Osteocyte (in vitro differentiated cells): ENCODE results near the gene ALG1. TPM values are rescaled to one million over a fixed set of nuclear protein-coding genes. Genes with fewer than 3 reads are reported as not detected.

Experiments
- DNase-seq: peaks from one replicate; pipeline ENCODE4 v3.0.0; 2021; ENCODE audit warnings: mixed read lengths; ENCODE audit not compliant: unreplicated experiment; ENCODE audit errors: extremely low spot score
- H3K27ac Mint-ChIP-seq: one replicate; pipeline ENCODE4 v1.8.0; 2021; ENCODE audit warnings: mild to moderate bottlenecking, mixed read lengths; ENCODE audit not compliant: unreplicated experiment
- H3K27me3 Mint-ChIP-seq: one replicate; pipeline ENCODE4 v1.8.0; 2021; ENCODE audit warnings: mixed read lengths; ENCODE audit not compliant: unreplicated experiment
- H3K36me3 Mint-ChIP-seq: one replicate; pipeline ENCODE4 v1.8.0; 2021; ENCODE audit warnings: mixed read lengths; ENCODE audit not compliant: unreplicated experiment
- H3K4me1 Mint-ChIP-seq: one replicate; pipeline ENCODE4 v1.8.0; 2021; ENCODE audit warnings: mixed read lengths; ENCODE audit not compliant: unreplicated experiment
- H3K4me3 Mint-ChIP-seq: one replicate; pipeline ENCODE4 v1.8.0; 2021; ENCODE audit warnings: mild to moderate bottlenecking, moderate library complexity, mixed read lengths; ENCODE audit not compliant: unreplicated experiment
- H3K9me3 Mint-ChIP-seq: one replicate; pipeline ENCODE4 v1.8.0; 2021; ENCODE audit warnings: mixed read lengths; ENCODE audit not compliant: unreplicated experiment
- total RNA-seq: library from RNA; stranded (reverse); gene quantifications from 2 replicates; pipeline ENCODE4 v1.2.1, GENCODE V29; 2021
- TF ChIP-seq, protein P1 (sequence below): fragments of 200-600 bp; sonication (generic); IDR thresholded peaks from 2 replicates; pipeline ENCODE4 v1.5.0; 2021; ENCODE audit warnings: antibody characterized with exemption, mild to moderate bottlenecking, moderate library complexity

ALG1 gene
- total RNA-seq, 1 donor from 2014 or later, result 31.6 TPM

DNA sequence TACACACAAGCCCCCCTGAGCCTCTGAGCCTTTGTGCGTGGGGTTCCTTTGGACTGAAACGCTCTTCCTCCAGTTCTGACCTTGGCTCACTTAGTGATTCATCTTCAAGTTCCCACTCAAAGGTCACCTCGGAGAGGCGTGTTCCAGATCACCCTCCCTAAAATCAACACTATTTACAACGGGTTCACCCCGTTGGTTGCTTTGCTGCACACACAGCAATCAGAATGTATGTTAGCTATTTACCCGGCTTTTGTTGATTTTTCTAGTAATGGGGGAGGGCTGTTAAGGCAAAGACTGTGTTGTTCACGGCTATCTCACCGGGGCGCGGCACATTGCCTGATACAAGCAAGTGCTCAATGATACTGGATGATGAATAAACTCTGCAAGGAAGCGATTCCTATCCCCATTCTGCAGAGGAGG, 38.9 kb upstream of the ALG1 start:
- Mint-ChIP-seq H3K4me1 (peaks cover 17% of the 10 kb centered on the region), H3K27me3 (peaks cover 2% of the 10 kb centered on the region), H3K27ac (peak overlapping the region; percentile 37), H3K36me3 (peaks cover 3% of the 10 kb centered on the region), H3K9me3 (no peaks in the 10 kb centered on the region), H3K4me3 (peak overlapping the region; percentile 70)
- TF ChIP-seq, protein P1, sequence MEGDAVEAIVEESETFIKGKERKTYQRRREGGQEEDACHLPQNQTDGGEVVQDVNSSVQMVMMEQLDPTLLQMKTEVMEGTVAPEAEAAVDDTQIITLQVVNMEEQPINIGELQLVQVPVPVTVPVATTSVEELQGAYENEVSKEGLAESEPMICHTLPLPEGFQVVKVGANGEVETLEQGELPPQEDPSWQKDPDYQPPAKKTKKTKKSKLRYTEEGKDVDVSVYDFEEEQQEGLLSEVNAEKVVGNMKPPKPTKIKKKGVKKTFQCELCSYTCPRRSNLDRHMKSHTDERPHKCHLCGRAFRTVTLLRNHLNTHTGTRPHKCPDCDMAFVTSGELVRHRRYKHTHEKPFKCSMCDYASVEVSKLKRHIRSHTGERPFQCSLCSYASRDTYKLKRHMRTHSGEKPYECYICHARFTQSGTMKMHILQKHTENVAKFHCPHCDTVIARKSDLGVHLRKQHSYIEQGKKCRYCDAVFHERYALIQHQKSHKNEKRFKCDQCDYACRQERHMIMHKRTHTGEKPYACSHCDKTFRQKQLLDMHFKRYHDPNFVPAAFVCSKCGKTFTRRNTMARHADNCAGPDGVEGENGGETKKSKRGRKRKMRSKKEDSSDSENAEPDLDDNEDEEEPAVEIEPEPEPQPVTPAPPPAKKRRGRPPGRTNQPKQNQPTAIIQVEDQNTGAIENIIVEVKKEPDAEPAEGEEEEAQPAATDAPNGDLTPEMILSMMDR, result no peak
- no peak for DNase-seq

GRCh38 chr16:5033256-5034166, 38.1 kb upstream of the ALG1 start, which contains the start of gene NAGPA:
TSS of gene NAGPA (minus strand) at chr16:5033935. CDS start at chr16:5033914, 21 bp downstream.
- Mint-ChIP-seq H3K4me3 (peak within 1 kb of the TSS; percentile 83), H3K9me3 (no peaks in the 10 kb centered on the region), H3K27me3 (peaks cover 2% of the 10 kb centered on the region), H3K36me3 (peaks cover 3% of the 10 kb centered on the region), H3K27ac (peak within 1 kb of the TSS; percentile 71), H3K4me1 (peaks cover 17% of the 10 kb centered on the region)
- TF ChIP-seq, protein P1, result no peak
- DNase-seq, result peak; percentile 93

GRCh38 chr16:5034167-5034523, 37.5 kb upstream of the ALG1 start:
- Mint-ChIP-seq H3K27me3 (peaks cover 2% of the 10 kb centered on the region), H3K36me3 (no peaks in the 10 kb centered on the region), H3K4me1 (peaks cover 17% of the 10 kb centered on the region), H3K9me3 (no peaks in the 10 kb centered on the region), H3K4me3 (peak overlapping the region; percentile 83), H3K27ac (peak overlapping the region; percentile 71)
- no peak for DNase-seq
- TF ChIP-seq, protein P1, result no peak

- Mint-ChIP-seq H3K27ac (no peak overlapping the region), H3K36me3 (no peaks in the 10 kb centered on the region), H3K4me3 (no peak overlapping the region), H3K9me3 (no peaks in the 10 kb centered on the region), H3K4me1 (peaks cover 17% of the 10 kb centered on the region), H3K27me3 (peaks cover 7% of the 10 kb centered on the region)
- TF ChIP-seq, protein P1, result no peak
- no peak for DNase-seq
These were observed 35.8 kb upstream of the ALG1 start for GRCh38 chr16:5035909-5036227.
